Stimulated activated CD4-positive, alpha-beta T cell treated with anti-CD3 and anti-CD28 coated beads, Interleukin-12 subunit alpha, Interleukin-12 subunit beta, amount 100 ng/mL, for 24 hours (primary cell): ENCODE data around the gene FEZF2.

ENCODE experiments used
- DNase-seq, 2 experiments: peaks; one replicate each; pipeline ENCODE4 v3.0.0-alpha.2; 2020; ENCODE audit warnings: low read depth in 2 of 2

The FEZF2 gene

DNA sequence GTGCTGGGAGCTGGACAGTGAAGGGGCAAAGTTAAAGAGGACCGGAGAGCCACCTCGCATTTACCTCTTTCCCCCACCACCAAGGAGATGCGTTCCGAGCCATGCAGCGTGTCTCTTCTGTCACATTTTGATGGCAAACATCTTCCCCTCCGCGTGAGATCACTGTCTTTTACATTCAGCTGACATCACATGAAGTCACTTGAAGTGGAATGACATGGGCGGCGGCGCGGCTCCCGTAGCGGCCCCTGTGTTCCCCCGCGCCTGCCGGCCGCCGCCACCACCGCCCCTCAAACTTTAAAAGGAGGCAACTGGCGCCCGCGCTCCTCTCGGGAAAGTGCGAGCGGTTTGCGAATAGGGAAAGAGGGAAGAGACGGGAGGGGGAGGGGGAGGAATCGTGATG is at the start of gene FEZF2:
FEZF2 (minus strand) TSS at position 336 of the 400 bp plus-strand sequence. CDS start 682 bp downstream, outside the sequence.
- DNase-seq, result no peak

DNA sequence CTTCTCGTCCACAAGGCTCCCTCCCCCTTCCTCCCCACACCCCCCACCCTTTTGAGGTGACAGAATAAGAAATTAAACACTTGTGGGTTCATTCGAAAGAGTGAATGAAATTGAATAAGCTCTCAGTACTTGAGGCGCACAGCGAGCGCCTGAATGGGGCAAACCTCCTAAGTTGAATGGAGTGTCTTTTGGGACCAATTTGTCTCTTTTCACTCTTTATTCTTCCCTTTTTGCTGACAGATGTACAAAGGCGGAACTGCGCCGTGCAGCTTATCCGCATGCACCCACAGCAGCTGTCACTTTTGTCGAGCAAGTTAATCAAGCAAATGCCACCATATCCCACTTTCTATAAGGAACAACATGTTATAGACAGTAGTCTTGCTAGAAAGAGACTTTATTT is 47.9 kb upstream of the FEZF2 start:
- DNase-seq, result no peak

DNA sequence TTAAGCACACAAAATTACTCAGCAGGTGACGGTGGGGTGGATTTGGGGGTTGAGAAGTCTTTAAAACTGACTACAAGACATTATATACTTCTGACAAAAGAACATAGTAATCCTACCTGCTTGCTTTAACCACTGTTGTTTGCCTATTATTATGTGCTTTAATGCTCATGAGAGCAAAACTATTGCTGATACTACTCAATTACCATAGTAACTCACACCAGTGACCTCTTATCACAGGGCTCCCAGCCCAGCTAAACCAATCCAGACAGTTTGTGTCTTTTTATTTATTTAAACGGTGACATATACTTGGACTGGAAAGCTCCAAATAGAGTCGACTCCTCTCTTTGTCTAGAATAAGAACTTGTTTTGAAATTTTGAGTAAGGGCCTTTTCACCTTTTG is 42.8 kb upstream of the FEZF2 start:
- DNase-seq, result no peak

DNA sequence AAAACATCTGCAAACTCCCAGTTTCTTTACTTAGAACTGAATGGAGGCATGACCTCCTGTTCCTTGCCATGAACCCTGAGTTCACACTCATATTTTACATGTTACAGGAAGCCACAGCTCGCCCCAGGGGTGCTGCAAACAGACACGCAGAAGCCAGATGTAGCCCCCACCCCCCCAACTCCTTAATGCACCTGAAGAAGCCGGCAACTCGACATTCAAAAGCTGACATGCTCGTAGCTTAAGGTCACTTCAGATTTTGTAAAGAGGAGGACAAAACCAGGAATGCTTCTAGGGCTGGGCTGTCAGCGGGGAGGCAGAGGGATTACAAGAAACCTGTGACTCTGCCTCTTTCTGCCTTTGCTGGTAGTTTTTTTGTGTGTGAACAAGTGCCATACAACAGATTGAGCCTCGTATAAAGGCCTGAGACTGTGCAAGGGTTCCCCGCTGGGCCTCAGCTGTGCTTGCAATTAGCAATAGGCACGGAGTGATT is 42.0 kb upstream of the FEZF2 start:
- DNase-seq, result no peak

DNA sequence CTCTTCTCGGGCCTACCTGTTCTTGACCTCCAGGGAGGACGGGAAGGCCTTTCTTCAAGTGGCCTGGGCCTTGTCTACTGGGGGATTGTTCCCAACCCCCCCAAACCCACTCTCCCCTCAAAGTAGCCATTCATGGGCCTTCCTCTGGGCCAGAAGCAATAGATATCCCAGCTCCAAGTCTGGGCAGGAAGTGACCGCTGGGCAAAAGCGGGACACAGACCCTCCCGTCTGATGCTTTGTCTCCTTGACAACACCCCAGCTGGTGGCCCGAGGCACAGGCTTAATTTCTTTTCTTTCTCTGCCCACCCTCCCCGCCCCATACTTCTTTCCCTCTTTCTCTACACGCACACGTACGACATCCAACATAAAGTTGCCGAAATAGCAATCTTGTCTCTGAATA is 41.4 kb upstream of the FEZF2 start:
- DNase-seq, result no peak

DNA sequence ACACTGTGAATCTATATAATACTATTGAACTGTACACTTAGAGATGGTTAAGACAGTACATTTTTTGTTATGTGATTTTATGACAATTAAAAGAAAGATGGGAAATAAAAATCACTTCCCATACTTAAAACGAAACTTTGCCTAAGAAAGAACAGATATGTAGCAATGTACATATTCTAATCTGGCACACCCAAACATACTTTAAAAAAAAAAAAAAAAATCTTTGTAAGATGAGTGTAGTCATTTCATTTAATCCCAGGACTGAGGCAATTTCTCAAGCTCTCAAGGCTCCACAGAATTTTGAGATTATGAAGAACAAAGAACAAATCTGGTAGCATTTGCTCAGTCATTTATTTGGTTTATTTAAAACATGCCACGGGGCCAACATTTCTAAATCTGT is 40.3 kb upstream of the FEZF2 start:
- no peak for DNase-seq

DNA sequence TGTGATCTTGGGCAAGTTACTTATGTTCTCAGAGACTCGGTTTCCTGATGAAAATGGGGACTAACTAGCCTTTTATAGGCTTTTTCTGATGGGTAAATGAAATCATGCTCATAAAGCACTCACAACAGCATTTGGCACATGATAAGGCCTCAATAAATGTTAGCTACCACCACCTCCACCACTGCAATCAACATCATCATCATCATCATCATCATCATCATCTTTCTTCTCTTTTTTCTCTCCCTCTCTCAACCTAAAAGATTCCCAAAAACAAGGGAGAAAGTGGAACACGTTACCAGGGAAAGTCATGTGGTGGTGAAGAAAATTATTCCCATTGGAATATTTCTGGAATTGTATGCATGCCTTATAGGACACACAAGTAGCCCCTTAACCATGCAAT is 33.6 kb upstream of the FEZF2 start:
- no peak for DNase-seq

DNA sequence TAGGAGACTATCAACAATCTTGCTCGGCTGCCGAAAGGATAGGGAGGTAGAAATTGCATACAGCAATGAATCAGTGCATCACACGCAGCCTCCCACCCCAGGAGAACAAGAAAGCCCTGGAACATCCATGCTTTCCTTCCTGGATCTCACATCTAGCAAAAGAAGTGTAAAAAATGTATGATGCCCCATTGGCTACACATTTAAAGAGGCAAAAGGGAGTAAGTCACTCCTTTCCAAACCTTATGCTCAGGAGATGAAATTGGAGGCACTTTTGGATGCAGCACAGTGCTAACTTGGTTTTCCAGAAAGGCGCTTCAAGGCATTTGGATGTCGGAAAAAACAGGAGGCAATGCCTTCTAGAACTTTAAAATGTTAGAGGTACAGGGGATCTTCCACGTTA is 32.2 kb upstream of the FEZF2 start:
- no peak for DNase-seq

DNA sequence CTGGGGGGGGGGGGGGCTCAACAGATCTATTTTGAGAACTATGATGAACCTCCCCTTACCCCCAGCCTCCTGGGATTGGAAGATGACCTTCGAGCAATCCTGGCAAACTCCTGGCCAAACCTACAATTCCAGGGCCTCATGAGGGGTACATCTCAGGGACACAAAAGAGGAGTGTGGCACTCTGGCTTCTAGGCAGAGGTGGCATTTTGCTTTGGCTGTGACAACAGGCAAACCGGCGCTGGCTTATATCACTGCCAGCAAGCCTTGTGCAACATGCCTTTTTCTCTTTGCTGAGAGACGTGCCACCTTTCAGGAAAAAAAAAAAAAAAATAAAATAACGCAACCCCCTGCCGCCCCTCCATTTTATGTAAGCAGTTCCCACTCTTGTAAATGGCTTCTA is 31.8 kb upstream of the FEZF2 start:
- no peak for DNase-seq

DNA sequence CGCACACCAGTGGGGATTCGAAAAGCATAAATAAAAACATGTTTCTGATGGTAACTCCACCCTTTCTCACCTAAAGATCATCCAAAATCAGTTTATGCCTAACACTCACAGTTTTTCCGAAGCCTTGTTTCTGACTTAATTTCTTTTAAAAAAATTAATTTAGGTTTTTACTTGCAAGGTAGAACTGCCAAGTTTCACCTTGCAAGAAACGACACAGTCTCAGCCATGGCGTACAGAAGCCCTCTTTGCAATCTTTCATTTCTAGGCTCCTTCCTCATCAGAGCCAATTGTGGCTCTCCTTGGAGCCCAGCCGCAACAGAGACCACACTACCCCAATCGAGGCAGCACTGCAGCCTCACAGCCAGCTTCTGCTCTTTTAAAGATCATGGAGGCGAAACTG is 31.0 kb upstream of the FEZF2 start:
- no peak for DNase-seq

DNA sequence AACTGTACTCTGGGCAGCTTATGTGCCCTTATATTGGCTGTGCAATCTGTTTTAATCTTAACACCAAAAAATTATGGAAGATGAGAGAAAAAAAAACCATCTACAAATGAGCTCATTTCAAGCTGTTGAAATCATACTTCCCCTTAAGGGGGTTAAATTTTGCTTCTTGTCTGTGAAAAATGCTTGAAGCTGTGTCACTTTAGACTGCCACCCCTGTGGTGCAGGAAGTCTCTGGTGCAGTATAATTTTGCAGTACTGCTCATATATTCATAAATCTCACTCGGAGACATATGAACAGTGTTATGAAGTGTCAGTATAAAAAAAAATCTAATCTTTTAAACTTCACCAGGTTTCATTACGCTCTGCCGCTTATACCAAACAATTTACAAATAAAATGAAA is 30.4 kb upstream of the FEZF2 start:
- no peak for DNase-seq

DNA sequence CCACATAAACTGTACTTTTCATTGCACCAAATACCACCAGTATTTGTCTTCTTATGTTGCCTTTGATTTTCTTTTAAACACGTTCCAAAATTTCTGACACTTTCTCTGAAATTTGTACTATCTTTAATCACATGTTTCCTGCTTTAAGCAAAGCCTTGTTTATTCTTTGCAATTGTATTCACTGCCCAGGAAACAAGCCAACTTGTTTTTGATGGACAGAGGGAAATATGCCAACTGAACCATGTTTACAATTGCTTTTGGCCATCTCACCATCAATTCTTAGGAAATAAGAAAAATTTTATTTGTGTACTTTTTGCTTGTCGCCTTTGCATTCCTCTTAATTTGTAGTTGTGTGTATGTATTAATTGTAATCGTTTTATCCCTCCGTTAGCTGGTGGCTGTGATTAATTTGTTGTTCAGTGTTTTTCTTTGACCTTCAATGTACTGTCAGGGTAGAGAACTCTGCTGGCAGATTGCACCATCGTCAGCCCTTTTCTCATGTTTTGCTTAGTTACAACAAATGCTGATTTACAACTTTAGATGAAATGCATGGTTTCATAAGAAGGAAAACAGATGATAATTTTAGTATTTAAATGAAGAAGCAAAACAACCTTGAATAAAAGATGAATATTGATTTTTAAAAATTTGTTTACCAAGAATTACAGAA is 19.4 kb upstream of the FEZF2 start:
- no peak for DNase-seq

DNA sequence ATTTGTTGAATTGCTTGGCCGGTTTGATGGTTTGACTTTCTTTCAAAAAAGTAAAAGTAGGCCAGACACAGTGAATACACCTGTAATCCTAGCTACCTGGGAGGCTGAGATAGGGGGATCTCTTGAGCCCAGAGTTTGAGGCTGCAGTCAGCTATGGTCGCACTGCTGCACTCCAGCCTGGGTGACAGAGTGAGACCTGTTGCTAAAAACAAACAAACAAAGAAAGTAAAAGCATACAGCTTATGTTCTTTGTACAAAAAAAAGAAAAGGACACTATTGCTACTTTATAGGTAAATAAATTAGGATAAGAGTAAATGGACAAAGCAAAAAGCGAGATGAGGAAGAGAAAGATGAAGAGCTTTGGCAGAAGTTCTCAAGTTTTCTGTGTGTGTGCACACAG is 13.9 kb upstream of the FEZF2 start:
- no peak for DNase-seq

DNA sequence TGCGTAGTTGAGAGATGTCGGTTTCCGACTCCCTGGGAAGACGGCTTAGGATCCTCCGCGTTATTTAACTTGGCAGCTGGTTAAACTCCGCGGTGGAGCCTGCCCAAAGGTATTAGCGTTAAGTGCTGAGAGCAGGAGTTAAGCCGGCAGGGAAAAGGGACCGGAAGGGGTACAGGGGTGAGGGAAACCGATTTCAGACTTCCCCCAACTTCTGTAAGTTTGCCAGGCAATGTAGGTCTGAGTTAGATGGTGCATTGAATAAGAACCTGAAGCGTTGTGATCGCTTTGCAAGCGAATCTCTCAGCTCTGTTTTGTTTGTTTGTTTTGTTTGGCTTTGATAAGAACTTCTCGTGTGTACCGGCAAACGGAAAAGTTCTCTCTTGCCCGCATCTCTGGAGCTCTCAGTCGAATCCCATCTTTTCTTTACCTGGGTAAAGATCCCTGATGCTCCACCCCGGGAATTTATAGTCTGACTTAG is 6.0 kb upstream of the FEZF2 start:
- DNase-seq, result no peak

DNA sequence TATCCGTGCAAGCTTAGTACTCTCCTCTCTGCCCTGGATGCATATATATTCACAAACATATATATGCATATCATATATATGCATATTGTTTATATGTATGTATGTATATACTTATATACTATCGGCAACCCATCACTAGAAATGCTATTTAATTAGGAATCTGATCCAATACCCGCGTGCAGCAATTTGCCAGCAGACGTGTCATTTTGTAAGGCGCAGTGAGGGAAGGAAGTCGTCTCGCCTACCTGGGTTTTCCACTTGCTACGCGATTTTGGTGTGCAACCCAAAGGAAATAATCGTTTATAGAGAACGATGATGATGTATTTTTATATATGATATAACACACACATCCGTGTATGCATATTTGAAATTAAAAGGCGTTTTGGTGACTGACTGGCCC is 5.6 kb upstream of the FEZF2 start:
- DNase-seq, result no peak

DNA sequence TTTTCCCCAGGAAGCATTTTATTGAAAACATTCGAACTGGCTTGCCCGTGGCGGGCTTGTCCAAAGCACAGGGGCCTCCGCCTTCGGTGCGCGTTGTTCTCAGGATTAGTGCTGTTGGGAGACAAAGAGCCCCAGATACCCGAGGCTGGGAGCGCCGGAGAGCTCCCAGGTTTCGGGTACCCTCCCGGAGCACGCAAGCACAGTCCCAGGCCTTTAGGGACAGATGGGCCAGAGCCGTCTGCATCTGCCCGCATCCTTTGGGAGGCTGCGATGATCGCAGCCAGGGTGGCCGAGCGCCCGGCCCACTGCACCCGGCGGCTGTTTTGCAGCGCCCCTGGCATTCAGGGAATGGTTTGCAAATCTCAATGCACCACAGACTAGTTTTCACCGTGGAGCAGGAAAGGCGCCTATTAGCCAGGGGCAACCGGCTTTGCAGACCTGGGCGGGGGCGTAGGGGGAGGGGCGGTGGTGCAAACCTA is 5.0 kb upstream of the FEZF2 start:
- no peak for DNase-seq

DNA sequence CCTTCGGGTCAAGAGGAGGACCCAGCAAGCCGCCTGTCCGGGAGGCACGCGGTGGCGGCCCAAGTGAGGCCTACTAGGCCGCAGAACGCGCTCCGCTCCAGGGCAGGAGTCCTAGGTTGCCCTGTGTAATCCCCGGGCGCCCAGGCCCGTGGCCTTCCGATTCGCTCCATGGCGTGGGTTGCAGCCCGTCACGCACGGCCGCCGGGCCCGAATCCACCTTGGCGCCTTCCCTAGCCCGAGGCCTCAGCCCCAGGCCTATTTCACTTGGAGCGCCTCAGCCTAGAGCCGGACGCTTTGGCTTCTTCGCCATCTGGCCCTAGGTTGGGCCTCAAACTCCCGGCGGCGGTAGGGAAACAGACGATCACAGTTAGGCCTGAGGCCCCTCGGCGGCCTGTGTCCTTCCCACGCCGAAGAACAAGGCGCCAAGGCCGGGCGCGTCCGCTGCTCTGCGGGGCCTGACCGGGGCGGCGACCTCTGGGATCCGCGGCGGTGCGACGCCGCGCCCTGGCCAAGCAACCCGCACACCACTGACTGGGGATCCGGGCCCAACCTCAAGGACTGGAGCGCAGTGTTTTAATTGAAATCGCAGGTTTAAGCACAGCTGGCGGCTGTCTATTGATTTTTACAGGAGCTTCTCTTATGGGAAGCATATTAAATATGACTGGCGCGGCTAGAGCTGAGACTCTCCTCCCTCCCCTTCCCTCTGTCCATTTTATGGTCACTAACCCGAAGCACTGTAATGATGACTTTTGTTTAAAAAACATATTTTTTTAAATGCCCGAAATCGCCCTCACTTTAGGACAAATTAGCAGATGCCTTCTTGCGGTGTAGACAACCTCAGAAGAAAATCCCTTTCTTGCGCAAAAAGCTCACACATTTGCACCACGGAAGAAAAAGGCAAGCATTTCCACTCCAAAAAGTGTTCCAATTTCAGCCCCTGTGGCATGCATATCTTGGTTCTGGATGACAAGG is 3.8 kb upstream of the FEZF2 start:
- no peak for DNase-seq

DNA sequence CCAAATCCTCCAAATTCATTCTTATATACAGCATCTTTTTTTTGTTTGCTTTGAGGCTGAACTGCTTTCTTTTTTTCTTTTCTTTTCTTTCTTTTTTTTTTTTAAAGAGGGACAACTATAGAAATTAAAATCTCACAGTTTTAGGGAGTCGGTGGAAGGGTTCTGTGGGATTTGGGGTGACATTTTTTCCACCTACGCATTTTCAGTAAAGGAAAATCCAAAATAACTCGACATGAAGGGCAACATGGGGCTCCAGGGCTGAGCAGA is 3.0 kb upstream of the FEZF2 start:
- DNase-seq, result no peak

DNA sequence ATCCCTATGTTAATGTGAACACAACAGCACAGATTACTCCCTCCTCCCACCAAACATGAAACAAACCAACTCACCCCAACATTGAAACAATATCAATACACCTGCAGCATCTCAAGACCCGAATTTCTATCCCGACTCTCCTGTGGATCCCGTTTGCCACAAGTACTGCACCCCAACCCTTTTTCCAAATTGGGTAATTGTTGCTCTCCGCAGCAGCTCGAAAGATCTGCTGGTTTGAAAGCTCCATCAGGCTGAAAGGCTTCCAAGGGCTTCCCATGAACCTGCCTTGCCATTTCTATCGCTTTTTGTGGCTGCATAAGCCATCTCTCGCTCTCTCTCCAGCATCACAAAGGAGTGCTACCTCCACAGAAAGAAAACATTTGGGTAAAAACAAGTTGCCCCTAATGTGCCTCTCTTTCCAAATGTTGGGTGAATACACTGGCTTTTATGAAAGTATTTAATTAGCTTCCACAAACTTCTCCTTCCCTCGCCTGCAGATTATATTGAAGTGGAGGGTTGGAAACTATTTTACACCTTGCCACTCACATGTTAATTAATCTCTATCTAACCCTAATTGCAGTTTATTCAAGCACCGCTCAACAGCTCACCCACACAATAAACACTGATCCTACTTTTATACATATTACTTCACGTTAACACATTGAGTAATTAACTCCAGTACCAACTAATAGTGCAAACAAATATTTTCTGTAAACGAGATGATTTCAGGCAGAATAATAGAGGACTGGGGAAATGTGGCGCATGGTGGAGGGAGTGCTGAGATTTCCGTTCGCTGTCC is 2.5 kb upstream of the FEZF2 start:
- DNase-seq, result no peak

DNA sequence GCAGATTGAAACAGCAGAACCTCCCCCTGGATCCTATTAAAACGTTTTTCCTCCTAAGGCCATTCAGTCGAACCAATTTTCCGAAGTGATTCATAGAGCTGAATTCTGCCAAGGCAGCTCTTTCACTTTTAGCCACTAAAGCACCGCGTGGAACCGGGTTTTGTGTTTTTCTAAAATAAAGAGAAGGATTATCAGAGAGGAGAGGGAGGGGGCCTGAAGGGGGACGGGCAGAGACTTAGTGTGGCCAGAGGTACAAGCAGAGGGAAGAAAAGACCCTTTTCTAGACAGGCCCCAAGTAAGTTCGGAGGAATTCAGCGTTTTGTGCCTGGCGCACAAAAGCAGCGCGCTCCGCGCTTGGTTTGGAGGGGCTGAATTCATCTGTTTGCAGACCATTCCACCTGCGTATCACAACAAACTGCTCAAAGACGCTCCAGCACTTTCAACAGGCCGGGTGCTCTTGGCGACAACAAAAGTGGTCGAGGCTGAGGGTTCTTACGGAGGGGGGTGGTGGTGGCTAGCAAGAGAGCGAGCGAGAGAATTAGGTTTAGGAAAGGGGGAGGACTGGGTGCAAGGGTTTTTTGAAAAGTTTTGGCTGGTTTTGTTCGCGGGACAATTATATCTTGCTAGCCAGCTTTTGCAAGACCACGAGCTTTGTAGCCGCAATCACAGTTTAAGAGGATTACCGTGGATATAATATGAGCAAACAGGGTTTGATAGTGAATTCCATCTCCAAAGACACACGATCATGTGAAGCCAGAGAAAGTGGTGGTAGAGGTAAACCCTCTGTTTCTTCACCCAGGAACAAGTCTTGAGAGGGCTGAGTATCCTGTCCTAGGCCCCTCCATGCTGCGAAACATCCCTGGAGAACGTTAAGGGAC is 1.2 kb upstream of the FEZF2 start:
- no peak for DNase-seq

DNA sequence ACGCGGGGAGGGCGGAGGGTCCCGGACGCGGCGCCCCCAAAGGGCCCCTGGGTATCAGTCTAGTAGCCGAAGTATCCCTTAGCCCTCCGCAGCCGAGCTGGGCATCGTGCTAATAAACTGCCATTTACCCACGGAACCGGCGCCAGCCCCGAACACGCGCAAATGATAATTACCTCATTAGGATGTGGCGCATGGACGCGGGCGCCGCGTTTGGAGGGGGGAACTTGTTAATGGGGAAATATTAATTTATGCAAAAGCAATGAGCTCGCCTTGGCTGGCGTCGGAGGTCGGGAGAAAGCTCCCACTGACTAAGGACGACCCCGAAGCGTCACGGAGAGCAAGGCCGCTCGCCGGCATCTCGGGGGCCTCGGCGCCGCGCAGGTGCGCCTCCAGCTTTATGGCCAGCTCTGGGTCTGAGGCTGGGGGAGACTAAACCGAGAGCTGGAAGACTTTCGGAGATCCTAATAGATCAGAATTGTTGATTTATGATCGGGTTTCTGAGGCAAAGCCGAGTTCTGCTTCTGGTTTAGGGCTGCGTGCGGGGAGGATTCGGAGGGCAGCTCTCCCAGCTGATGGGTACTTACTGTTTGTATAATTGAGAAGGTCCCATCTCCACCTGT is 474 bp upstream of the FEZF2 start:
- DNase-seq, result no peak
